Right atrium auricular region (tissue), 2 donors: ENCODE results near the gene OVCA2. TPM values are rescaled to one million over a fixed set of nuclear protein-coding genes. Genes with fewer than 3 reads are reported as not detected.

Experiments used
- DNase-seq: peaks from one replicate; pipeline ENCODE4 v3.0.0-alpha.2; 2019; ENCODE audit warnings: low spot score
- H3K27ac ChIP-seq, 2 donors: fragments of 200-600 bp; sonication (generic); 1 replicate in 1 of 2; 2 replicates in 1 of 2; pipeline ENCODE4 v1.5.1; 2016 to 2019
- H3K27me3 ChIP-seq, 2 donors: fragments of 200-600 bp; sonication (generic); one replicate each; pipeline versions ENCODE4 v1.5.1 to v1.6.0; 2017 to 2019
- H3K36me3 ChIP-seq: fragments of 200-600 bp; sonication (generic); one replicate; pipeline ENCODE4 v1.5.1; 2016
- H3K4me1 ChIP-seq, 2 donors: fragments of 200-600 bp; sonication (generic); one replicate each; pipeline versions ENCODE4 v1.5.1 to v1.6.0; 2017 to 2019
- H3K4me3 ChIP-seq, 2 donors: fragments of 200-600 bp; sonication (generic); 1 replicate in 1 of 2; 2 replicates in 1 of 2; pipeline ENCODE4 v1.5.1; 2017 to 2019; ENCODE audit warnings: mild to moderate bottlenecking in 1 of 2, moderate library complexity in 1 of 2
- H3K9me3 ChIP-seq, 2 donors: fragments of 200-600 bp; sonication (generic); one replicate each; pipeline ENCODE4 v1.5.1; 2019
- CTCF ChIP-seq, 2 donors: fragments of 200-600 bp; sonication (generic); IDR thresholded peaks; one replicate each; pipeline ENCODE4 v1.5.1; 2019; ENCODE audit warnings: antibody characterized with exemption in 2 of 2
- total RNA-seq, 2 donors: library from RNA; depleted of rRNA; stranded (reverse); fragments of >200 nt; gene quantifications; one replicate each; pipeline ENCODE4 v1.1.0, GENCODE V29; 2016

OVCA2 gene
- 10 to 100 TPM; 29.6 to 31.7 TPM for total RNA-seq

GRCh38 chr17:2041561-2042389 is at the start of gene OVCA2:
TSS of gene OVCA2 (plus strand) at chr17:2042022. CDS start at chr17:2042048, 26 bp downstream.
- peak; percentile 94 for DNase-seq
- no peaks in the 10 kb centered on the region for H3K9me3 ChIP-seq
- peak within 1 kb of the TSS; percentile 81 to 89 for H3K4me3 ChIP-seq
- H3K4me1 ChIP-seq = peaks cover 0 to 34% of the 10 kb centered on the region in 2 donors
- H3K27me3 ChIP-seq = no peaks in the 10 kb centered on the region
- peak within 1 kb of the TSS; percentile 92 to 96 for H3K27ac ChIP-seq
- TF ChIP-seq CTCF (IDR thresholded peaks at IDR 0.05) = peak; percentile 52 to 71
- peaks cover 33% of the 10 kb centered on the region for H3K36me3 ChIP-seq

- H3K4me1 ChIP-seq = peaks cover 0 to 21% of the 10 kb centered on the region in 2 donors
- H3K27ac ChIP-seq = peak overlapping the region; percentile 46 to 48
- TF ChIP-seq CTCF (IDR thresholded peaks at IDR 0.05) = no peak
- H3K9me3 ChIP-seq = no peaks in the 10 kb centered on the region
- no peaks in the 10 kb centered on the region for H3K36me3 ChIP-seq
- no peak overlapping the region for H3K4me3 ChIP-seq
- DNase-seq = no peak
- no peaks in the 10 kb centered on the region for H3K27me3 ChIP-seq
Observed at GRCh38 chr17:1992541-1992940, 49.3 kb upstream of the OVCA2 start.

- no peaks in the 10 kb centered on the region for H3K27me3 ChIP-seq
- H3K4me1 ChIP-seq = peaks cover 0 to 37% of the 10 kb centered on the region in 2 donors
- no peak overlapping the region for H3K4me3 ChIP-seq
- TF ChIP-seq CTCF (IDR thresholded peaks at IDR 0.05) = no peak
- H3K36me3 ChIP-seq = no peaks in the 10 kb centered on the region
- no peak overlapping the region for H3K27ac ChIP-seq
- H3K9me3 ChIP-seq = no peaks in the 10 kb centered on the region
- DNase-seq = no peak
Observed at GRCh38 chr17:1994707-1995106, 47.1 kb upstream of the OVCA2 start.

GRCh38 chr17:1995321-1995892 is 46.4 kb upstream of the OVCA2 start:
- Histone ChIP-seq H3K27me3 (no peaks in the 10 kb centered on the region), H3K4me1 (peaks cover 0 to 44% of the 10 kb centered on the region in 2 donors), H3K9me3 (no peaks in the 10 kb centered on the region), H3K36me3 (no peaks in the 10 kb centered on the region), H3K4me3 (no peak overlapping the region), H3K27ac (peak overlapping the region in 1 of 2 donors; percentile 87)
- no peak for TF ChIP-seq CTCF (IDR thresholded peaks at IDR 0.05)
- no peak for DNase-seq

GRCh38 chr17:1995907-1996799 is 45.7 kb upstream of the OVCA2 start:
- Histone ChIP-seq H3K4me1 (peaks cover 0 to 46% of the 10 kb centered on the region in 2 donors), H3K27ac (peak overlapping the region; percentile 46 to 87)
- TF ChIP-seq CTCF (IDR thresholded peaks at IDR 0.05) = no peak

More at GRCh38 chr17:1995907-1996799, 45.7 kb upstream of the OVCA2 start:
- Histone ChIP-seq H3K36me3 (no peaks in the 10 kb centered on the region), H3K9me3 (no peaks in the 10 kb centered on the region), H3K27me3 (no peaks in the 10 kb centered on the region), H3K4me3 (no peak overlapping the region)
- no peak for DNase-seq
